ENCODE measurements around the gene ZNF12.

- TF ChIP-seq CTCF (IDR thresholded peaks at IDR 0.05) (no peak), EP300 (IDR thresholded peaks at IDR 0.05) (no peak), POLR2A (IDR thresholded peaks at IDR 0.05) (no peak)
Observed at GRCh38 chr7:6691103-6691502, 15.6 kb downstream of the ZNF12 start.
